Measurements from ENCODE around the gene KCNT1. TPM values are rescaled to one million over a fixed set of nuclear protein-coding genes. Genes with fewer than 3 reads are reported as not detected.

The KCNT1 gene
- total RNA-seq, 1 experiment from 2014 or later: 0.10 TPM

DNA sequence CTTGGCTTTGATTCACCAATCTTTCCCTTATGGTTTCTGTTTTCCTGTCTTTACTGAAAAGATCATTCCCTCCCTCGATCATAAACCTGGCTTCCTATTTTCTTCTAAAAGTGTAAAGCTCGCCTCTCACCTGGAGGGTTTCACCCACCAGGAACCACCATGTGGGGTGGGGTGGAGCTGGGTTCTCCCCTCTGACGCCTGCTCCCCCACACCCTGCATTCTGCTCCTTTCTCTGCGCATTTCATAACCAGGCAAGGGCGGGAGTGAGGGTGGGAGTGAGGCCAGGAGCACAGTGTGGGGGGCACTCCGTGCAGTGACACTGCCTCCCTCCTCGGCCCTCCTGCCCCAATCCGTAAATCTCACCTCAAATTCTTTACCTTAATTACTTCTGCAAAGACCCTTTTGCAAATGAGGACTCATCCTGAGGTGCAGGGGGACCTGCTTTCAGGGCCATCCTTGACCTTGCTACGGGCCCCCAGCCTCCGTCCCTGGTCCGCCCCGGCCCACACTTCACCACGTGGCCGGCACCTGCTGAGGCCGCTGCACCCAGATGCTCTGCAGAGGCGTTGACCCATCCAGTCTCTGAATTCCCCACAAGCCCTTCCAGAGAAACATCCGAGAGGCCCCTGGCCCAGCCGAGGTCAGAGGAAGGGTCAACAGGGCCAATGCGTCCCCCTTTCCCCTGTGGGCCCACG is 59.3 kb downstream of the KCNT1 start:
- Histone ChIP-seq H3K4me3 (ENCODE audit: insufficient read depth, low read depth, low read length) (no peak overlapping the region), H3K36me3 (replicated peaks; ENCODE audit: control insufficient read depth, insufficient read depth, low read length) (no peaks in the 10 kb centered on the region), H3K27me3 (ENCODE audit: control insufficient read depth, insufficient read depth, low read length) (no peaks in the 10 kb centered on the region)
- peak; percentile 59 for DNase-seq

DNA sequence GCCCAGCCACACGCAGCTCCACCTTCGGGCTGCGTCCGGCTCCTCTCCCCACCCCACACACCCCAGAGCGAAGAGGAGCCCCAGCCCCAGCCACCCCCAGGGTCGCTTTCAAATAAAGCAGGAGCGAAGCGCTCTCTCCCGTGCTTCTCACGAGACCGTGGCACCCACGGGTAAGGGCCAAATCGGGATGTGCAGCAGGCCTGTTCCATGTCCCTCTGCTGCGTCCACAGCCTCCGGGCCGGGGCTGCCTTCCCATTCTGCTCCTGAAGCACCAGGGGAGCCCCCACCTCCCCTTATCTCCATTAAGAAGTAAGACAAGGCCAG is 59.8 kb downstream of the KCNT1 start:
- Histone ChIP-seq H3K36me3 (replicated peaks; ENCODE audit: control insufficient read depth, insufficient read depth, low read length) (no peaks in the 10 kb centered on the region), H3K4me3 (ENCODE audit: insufficient read depth, low read depth, low read length) (no peak overlapping the region), H3K27me3 (ENCODE audit: control insufficient read depth, insufficient read depth, low read length) (no peaks in the 10 kb centered on the region)
- DNase-seq: peak; percentile 61

DNA sequence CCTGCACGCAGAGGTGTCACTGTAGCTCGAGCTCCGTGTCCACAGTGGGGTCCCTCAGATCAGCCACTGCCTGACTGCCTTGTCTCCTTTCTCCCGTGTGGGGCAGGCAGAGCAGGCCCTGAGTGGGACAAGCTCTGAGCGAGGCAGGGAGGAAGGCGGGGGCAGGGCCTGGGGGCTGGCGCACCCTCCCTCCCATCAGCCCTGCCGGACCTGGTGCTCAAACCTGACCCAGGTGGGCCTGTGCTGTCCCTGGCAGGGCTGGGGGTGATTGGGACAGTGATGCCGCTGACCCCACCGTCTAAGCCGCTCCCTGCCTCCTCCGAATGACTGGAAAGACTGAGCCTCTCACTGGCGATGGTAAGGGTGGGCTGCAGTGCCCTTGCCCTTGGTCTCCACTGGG is 60.9 kb downstream of the KCNT1 start:
- DNase-seq: peak; percentile 65
- Histone ChIP-seq H3K27me3 (ENCODE audit: control insufficient read depth, insufficient read depth, low read length) (no peaks in the 10 kb centered on the region), H3K4me3 (ENCODE audit: insufficient read depth, low read depth, low read length) (no peak overlapping the region), H3K36me3 (replicated peaks; ENCODE audit: control insufficient read depth, insufficient read depth, low read length) (no peaks in the 10 kb centered on the region)

DNA sequence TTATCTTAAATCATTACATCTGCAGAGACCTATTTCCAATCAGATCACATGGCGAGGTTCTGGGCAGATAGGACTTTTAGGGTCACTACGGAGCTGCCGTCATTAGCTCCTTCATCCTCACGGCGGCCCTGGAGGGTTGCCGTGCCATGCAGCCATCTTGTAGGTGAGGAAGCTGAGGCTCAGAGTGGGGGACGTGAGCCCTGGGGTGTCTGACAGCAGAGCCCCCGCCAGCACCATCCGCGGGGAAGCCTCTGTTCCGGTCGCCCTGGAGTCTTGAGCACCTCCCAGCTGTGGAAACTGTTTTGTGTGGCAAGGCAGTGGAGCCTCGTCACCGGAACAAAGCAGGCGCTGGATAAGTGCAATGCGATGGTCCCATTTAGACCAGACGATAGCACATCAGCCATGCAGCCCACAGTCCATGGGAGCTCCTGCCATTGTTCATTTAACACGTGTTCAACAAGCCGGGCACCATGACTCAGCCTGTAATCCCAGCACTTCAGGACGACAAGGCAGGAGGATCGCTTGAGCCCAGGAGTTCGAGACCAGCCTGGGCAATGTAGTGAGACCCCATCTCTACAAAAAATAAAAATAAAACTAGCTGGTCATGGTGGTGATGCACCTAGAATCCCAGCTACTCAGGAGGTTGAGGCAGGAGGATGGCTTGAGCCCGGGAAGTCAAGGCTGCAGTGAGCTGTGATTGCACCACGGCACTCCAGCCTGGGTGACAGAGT is 61.9 kb downstream of the KCNT1 start:
- no peak overlapping the region for H3K4me3 ChIP-seq (ENCODE audit: insufficient read depth, low read depth, low read length)
- no peak for DNase-seq
- no peaks in the 10 kb centered on the region for H3K36me3 ChIP-seq (replicated peaks; ENCODE audit: control insufficient read depth, insufficient read depth, low read length)
- no peaks in the 10 kb centered on the region for H3K27me3 ChIP-seq (ENCODE audit: control insufficient read depth, insufficient read depth, low read length)

DNA sequence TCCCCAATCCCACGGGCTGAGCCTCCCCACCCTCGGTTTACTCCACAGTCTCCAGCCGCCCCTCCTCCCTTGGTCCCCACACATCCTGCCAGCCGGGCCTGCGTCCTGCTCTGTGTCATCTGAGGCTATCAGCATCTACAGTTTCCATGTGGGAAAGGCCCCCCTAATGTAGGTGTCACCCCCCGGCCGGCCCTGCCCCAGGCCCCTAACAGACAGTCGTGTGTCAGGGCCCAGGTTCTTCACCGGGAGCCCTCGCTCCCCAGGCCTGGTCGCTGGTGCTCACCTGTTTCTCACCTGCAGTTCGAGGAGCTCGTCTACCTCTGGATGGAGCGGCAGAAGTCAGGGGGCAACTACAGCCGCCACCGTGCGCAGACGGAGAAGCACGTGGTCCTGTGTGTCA is 62.7 kb downstream of the KCNT1 start:
- Histone ChIP-seq H3K27me3 (ENCODE audit: control insufficient read depth, insufficient read depth, low read length) (no peaks in the 10 kb centered on the region), H3K4me3 (ENCODE audit: insufficient read depth, low read depth, low read length) (no peak overlapping the region), H3K36me3 (replicated peaks; ENCODE audit: control insufficient read depth, insufficient read depth, low read length) (no peaks in the 10 kb centered on the region)
- peak; percentile 81 for DNase-seq

DNA sequence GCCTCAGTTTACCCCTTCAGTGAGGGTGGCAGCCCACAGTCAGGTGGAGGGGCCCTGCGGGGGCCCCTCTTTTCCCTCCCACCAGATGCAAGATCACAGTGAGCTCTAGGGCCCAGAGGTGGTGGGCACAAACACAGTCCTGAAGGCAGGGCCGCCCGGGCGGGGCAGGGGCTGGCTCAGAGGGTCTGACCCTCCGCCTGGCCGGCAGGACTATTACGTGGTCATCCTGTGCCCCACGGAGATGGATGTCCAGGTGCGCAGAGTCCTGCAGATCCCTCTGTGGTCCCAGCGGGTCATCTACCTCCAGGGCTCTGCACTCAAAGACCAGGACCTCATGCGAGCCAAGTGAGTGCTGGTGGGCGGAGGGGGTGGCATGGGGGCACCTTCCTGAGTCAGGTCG is 63.4 kb downstream of the KCNT1 start:
- H3K4me3 ChIP-seq (ENCODE audit: insufficient read depth, low read depth, low read length): no peak overlapping the region
- DNase-seq: no peak
- H3K27me3 ChIP-seq (ENCODE audit: control insufficient read depth, insufficient read depth, low read length): no peaks in the 10 kb centered on the region
- no peaks in the 10 kb centered on the region for H3K36me3 ChIP-seq (replicated peaks; ENCODE audit: control insufficient read depth, insufficient read depth, low read length)

DNA sequence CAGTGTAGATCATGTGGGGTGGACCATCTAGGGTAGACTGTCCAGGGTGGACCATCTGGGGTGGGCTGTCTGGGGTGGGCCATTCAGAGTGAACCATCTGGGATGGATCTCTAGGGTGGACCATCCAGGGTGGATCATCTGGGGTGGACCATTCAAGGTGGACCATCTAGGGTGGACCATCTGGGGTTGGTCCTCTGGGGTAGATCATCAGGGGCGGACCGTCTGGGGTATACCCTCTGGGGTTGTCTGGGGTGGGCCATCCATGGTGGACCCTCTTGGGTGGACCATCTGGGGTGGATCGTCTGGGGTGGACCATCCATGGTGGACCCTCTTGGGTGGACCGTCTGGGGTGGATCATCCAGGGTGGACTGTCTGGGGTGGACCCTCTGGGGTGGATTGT is 64.3 kb downstream of the KCNT1 start:
- Histone ChIP-seq H3K27me3 (ENCODE audit: control insufficient read depth, insufficient read depth, low read length) (no peaks in the 10 kb centered on the region), H3K4me3 (ENCODE audit: insufficient read depth, low read depth, low read length) (no peak overlapping the region), H3K36me3 (replicated peaks; ENCODE audit: control insufficient read depth, insufficient read depth, low read length) (no peaks in the 10 kb centered on the region)
- no peak for DNase-seq

DNA sequence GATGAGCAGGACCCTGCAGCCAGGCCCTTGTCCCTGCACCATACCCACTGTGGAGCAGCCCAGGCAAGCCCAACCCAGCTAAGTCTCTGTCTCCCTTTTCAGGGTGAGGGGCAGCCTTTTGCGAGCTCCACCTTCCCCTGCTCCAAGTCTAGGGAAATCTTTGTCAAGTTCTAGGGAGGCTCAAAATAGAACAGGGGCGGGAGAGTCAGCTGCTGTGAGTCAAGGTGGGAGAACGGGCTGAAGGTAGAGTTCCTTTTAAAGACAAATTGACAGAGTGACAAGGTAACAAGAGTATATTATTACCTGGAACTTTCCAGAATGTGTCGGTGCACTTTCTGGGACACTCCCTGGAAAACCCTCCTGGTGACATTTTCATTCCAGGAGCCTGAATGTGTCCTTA is 64.7 kb downstream of the KCNT1 start:
- H3K36me3 ChIP-seq (replicated peaks; ENCODE audit: control insufficient read depth, insufficient read depth, low read length): no peaks in the 10 kb centered on the region
- H3K27me3 ChIP-seq (ENCODE audit: control insufficient read depth, insufficient read depth, low read length): no peaks in the 10 kb centered on the region
- H3K4me3 ChIP-seq (ENCODE audit: insufficient read depth, low read depth, low read length): no peak overlapping the region
- no peak for DNase-seq

DNA sequence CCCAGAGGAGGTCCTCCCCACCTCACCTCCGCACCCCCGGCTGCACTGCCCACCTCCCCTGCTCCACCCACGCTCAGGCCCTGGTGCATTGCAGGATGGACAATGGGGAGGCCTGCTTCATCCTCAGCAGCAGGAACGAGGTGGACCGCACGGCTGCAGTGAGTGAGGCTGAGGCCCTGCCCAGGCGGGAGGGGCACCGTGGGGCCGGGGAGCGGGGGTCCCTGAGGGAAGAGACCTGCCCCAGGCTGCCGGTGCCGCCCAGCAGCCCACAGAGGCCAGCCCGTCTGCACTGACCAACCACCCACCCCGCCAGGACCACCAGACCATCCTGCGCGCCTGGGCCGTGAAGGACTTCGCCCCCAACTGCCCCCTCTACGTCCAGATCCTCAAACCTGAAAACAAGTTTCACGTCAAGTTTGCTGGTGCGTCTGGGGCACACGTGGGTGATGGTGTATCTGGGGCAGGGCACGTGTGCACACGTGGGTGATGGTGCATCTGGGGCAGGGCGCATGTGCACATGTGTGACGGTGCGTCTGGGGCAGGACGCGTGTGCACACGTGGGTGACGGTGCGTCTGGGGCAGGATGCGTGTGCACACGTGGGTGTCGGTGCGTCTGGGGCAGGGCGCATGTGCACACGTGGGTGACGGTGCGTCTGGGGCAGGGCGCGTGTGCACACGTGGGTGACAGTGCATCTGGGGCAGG is 66.7 kb downstream of the KCNT1 start:
- Histone ChIP-seq H3K36me3 (replicated peaks; ENCODE audit: control insufficient read depth, insufficient read depth, low read length) (no peaks in the 10 kb centered on the region), H3K4me3 (ENCODE audit: insufficient read depth, low read depth, low read length) (no peak overlapping the region), H3K27me3 (ENCODE audit: control insufficient read depth, insufficient read depth, low read length) (no peaks in the 10 kb centered on the region)
- DNase-seq: peak; percentile 68

DNA sequence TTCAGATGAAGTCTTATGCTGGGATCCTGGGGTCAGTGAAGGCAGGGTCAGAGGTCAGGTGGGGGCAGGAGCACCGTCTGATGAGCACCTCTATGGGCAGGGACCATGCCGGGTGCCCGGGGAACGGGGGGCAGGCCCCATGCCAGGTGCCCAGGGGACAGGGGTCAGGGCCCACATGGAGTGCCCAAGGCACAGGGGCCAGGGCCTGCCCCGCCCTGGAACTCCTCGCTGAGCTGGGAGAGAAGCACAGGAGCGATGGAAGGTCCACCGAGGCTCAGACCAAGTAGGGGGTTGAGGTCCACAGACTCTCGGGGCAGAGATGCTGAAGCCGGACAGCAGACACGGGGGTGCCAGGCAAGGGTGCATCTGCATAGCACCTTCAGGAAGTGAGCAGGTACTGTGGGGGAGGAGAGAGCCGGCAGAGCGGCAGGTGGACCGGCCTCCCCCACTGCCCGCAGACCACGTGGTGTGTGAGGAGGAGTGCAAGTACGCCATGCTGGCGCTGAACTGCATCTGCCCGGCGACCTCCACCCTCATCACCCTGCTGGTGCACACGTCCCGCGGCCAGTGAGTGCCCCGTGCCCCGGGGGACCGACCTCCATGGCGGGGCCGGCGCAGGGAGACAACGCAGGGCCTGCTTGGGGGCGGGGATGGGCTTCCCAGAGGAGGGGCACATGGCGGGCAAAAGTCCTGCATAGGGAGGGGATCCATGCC is 67.7 kb downstream of the KCNT1 start:
- H3K36me3 ChIP-seq (replicated peaks; ENCODE audit: control insufficient read depth, insufficient read depth, low read length): no peaks in the 10 kb centered on the region
- peak; percentile 67 for DNase-seq
- H3K4me3 ChIP-seq (ENCODE audit: insufficient read depth, low read depth, low read length): no peak overlapping the region
- H3K27me3 ChIP-seq (ENCODE audit: control insufficient read depth, insufficient read depth, low read length): no peaks in the 10 kb centered on the region

DNA sequence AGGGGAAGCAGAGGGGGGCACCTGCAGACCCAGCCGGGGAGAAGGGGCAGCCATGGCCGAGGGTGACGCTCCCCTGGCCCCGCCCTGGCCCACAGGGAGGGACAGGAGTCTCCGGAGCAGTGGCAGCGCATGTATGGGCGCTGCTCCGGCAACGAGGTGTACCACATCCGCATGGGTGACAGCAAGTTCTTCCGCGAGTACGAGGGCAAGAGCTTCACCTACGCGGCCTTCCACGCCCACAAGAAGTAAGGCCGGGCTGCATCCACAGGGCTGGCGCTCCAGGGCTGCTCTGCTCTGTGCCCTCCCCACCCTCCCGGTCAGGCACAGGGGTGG is 68.2 kb downstream of the KCNT1 start:
- DNase-seq: no peak
- no peaks in the 10 kb centered on the region for H3K27me3 ChIP-seq (ENCODE audit: control insufficient read depth, insufficient read depth, low read length)
- H3K4me3 ChIP-seq (ENCODE audit: insufficient read depth, low read depth, low read length): no peak overlapping the region
- H3K36me3 ChIP-seq (replicated peaks; ENCODE audit: control insufficient read depth, insufficient read depth, low read length): no peaks in the 10 kb centered on the region

DNA sequence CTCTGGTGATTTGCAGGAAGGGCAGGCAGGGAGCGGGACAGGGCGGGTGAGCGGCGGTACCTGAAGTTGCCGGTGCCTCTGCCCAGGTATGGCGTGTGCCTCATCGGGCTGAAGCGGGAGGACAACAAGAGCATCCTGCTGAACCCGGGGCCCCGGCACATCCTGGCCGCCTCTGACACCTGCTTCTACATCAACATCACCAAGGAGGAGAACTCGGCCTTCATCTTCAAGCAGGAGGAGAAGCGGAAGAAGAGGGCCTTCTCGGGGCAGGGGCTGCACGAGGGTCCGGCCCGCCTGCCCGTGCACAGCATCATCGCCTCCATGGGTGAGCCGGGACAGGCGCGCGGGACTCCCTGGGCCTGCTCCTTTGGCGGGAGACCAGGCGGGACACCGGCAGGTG is 68.8 kb downstream of the KCNT1 start:
- Histone ChIP-seq H3K4me3 (ENCODE audit: insufficient read depth, low read depth, low read length) (no peak overlapping the region), H3K36me3 (replicated peaks; ENCODE audit: control insufficient read depth, insufficient read depth, low read length) (no peaks in the 10 kb centered on the region), H3K27me3 (ENCODE audit: control insufficient read depth, insufficient read depth, low read length) (no peaks in the 10 kb centered on the region)
- peak; percentile 67 for DNase-seq

DNA sequence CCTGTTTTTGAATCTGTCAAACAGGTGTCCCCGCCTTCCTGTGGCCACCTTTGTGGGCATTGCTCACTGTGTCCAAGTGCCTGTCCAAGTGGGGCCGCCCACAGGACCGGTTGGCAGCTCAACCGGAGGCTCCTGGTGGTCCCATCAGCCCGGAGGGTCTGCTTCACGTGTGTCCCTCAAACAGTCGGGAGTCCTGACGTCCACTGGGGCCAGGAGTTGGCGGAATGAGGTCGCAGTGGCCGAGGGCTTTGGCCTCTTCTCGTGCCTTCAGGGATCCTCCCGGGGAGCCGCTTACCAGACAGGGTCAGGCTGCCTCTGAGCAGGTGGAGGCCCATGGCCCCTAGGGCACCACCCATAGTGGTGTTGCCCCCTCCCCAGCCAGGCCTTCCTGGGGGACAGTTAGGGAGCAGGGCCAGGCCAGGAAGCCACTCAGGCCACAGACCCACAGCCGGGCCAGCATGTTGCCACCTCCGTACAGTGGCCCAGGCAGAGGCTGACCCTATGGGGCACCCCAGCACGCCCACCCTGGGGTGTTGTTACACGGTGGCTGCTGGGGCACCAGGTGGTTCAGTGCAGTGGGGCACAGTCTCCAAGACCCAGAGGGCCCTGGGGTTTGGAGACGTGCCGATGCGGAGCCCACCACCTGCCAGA is 69.5 kb downstream of the KCNT1 start:
- H3K4me3 ChIP-seq (ENCODE audit: insufficient read depth, low read depth, low read length): no peak overlapping the region
- no peaks in the 10 kb centered on the region for H3K27me3 ChIP-seq (ENCODE audit: control insufficient read depth, insufficient read depth, low read length)
- H3K36me3 ChIP-seq (replicated peaks; ENCODE audit: control insufficient read depth, insufficient read depth, low read length): no peaks in the 10 kb centered on the region
- peak; percentile 72 for DNase-seq

DNA sequence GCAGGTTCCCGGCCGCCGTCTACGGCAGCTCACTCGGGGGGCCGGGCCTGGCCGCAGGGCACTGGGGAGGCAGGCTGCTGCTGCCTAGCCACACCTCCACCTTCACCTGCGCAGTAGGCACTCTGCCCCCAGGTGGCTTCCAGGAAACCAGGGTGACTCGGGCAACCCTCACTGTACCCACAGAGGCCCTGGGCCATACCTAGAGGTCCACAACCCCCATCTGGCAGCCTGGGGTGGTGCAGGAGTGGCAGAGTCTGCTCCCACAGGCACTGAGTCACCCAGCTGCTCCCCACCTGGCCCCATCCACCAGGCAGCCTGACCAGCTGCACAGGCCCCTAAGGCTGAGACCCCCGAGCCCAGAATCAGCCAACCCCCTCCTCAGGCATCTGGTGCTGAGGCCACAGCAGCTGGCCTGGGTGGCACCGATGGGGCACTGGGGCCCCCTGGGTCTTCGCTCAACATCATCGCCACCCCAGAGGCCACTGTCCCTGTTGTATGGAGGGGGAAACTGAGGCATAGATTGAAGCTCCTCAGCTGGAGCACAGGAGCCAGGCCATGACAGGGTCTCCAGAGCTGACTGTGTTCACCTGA is 70.2 kb downstream of the KCNT1 start:
- peak; percentile 64 for DNase-seq
- Histone ChIP-seq H3K36me3 (replicated peaks; ENCODE audit: control insufficient read depth, insufficient read depth, low read length) (no peaks in the 10 kb centered on the region), H3K27me3 (ENCODE audit: control insufficient read depth, insufficient read depth, low read length) (no peaks in the 10 kb centered on the region), H3K4me3 (ENCODE audit: insufficient read depth, low read depth, low read length) (no peak overlapping the region)
